ENCODE results near the gene ATP6V0A1. TPM values are rescaled to one million over a fixed set of nuclear protein-coding genes. Genes with fewer than 3 reads are reported as not detected.

The ATP6V0A1 gene
- total RNA-seq, 2 experiments from 2014 or later, result 3.4 to 5.6 TPM

DNA sequence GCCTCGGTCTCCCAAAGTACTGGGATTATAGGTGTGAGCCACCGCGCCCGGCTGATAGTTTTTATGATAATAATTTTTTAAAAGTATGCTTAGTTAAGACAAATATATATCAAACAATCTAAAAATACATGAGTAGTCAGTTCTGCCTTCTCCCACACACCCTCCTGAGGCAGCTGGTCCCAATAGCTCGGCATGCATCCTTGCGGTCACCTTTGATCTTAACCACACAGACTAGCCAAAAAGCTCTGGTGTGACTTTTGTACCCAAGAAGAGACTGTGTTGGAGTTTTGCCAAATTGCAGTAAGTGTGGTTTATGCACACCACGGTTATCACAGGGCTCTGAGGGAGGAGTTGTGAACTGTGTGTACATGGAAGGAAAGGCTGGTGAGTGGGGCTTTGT lies 25.6 kb downstream of the ATP6V0A1 start:
- peak; percentile 83 for DNase-seq
- Mint-ChIP-seq H3K27me3 (no peaks in the 10 kb centered on the region), H3K9me3 (no peaks in the 10 kb centered on the region), H3K36me3 (peaks cover 4% of the 10 kb centered on the region), H3K27ac (peak overlapping the region; percentile 72), H3K4me3 (peak overlapping the region; percentile 44), H3K4me1 (peaks cover 23% of the 10 kb centered on the region)

- Mint-ChIP-seq H3K27ac (no peak overlapping the region), H3K27me3 (no peaks in the 10 kb centered on the region), H3K4me3 (no peak overlapping the region), H3K9me3 (no peaks in the 10 kb centered on the region), H3K4me1 (peaks cover 20% of the 10 kb centered on the region), H3K36me3 (peaks cover 7% of the 10 kb centered on the region)
- no peak for DNase-seq
Observed at GRCh38 chr17:42485680-42486079, 27.0 kb downstream of the ATP6V0A1 start.

GRCh38 chr17:42488032-42488431 lies 29.4 kb downstream of the ATP6V0A1 start:
- Mint-ChIP-seq H3K36me3 (peaks cover 7% of the 10 kb centered on the region), H3K27ac (no peak overlapping the region), H3K27me3 (no peaks in the 10 kb centered on the region), H3K4me1 (peaks cover 20% of the 10 kb centered on the region), H3K9me3 (no peaks in the 10 kb centered on the region), H3K4me3 (no peak overlapping the region)
- DNase-seq, result no peak

DNA sequence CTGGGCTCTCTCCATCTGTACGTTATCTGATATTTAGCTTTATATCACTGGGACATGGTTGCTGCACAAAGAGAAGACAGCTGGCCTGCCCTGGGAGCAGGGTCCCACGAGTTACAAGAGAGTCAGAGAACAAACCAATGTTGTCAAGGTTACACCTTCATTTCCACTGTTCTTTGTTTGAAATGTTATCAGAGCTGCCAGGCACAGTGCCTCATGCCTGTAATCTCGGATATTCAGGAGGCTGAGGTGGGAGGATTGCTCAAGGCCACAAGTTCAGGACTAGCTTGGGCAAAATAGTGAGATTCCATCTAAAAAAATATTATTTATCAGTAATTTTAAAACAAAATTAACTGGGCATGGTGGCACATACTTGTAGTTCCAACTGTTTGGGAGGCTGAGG lies 34.6 kb downstream of the ATP6V0A1 start:
- no peak for DNase-seq
- H3K4me1 Mint-ChIP-seq, result peaks cover 5% of the 10 kb centered on the region
- H3K4me3 Mint-ChIP-seq, result no peak overlapping the region
- H3K36me3 Mint-ChIP-seq, result peaks cover 10% of the 10 kb centered on the region
- H3K27me3 Mint-ChIP-seq, result no peaks in the 10 kb centered on the region
- H3K9me3 Mint-ChIP-seq, result no peaks in the 10 kb centered on the region
- no peak overlapping the region for H3K27ac Mint-ChIP-seq

DNA sequence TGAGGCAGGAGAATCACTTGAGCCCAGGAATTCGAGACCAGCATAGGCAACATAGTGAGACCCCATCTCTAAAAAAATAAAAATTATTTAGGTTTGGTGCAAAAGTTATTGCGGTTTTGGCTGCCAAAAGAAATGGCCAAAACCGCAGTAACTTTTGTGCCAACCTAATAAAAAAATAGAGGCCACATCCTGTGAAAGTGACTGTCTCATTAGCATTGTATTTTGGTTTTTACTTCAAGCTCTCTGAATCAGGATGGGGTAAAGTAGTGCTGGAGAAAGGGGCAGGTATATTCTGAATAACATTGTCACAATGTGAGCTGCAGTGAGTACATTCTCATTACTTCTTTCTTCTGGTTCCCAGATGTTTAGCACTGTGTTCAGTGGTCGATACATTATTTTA lies 36.0 kb downstream of the ATP6V0A1 start:
- Mint-ChIP-seq H3K36me3 (peaks cover 9% of the 10 kb centered on the region), H3K27me3 (no peaks in the 10 kb centered on the region), H3K27ac (no peak overlapping the region), H3K4me3 (no peak overlapping the region), H3K9me3 (no peaks in the 10 kb centered on the region), H3K4me1 (peaks cover 5% of the 10 kb centered on the region)
- DNase-seq, result no peak

DNA sequence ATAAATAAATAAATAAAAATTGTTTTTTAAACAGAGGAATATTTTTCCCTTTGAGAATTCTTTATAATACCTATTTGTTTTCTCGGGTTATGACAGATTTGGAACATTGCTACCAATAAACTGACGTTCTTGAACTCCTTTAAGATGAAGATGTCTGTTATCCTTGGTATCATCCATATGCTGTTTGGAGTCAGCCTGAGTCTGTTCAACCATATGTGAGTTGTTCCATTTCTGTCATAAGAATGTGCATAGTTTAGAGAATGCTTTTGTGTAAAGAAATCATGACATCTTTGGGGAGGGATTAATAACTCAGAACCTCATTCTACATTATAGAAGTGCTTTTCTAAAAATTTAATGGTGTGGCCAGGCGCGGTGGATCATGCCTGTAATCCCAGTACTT lies 40.1 kb downstream of the ATP6V0A1 start:
- Mint-ChIP-seq H3K9me3 (no peaks in the 10 kb centered on the region), H3K4me1 (peaks cover 7% of the 10 kb centered on the region), H3K36me3 (peaks cover 7% of the 10 kb centered on the region), H3K27ac (no peak overlapping the region), H3K27me3 (no peaks in the 10 kb centered on the region), H3K4me3 (no peak overlapping the region)
- DNase-seq, result no peak

DNA sequence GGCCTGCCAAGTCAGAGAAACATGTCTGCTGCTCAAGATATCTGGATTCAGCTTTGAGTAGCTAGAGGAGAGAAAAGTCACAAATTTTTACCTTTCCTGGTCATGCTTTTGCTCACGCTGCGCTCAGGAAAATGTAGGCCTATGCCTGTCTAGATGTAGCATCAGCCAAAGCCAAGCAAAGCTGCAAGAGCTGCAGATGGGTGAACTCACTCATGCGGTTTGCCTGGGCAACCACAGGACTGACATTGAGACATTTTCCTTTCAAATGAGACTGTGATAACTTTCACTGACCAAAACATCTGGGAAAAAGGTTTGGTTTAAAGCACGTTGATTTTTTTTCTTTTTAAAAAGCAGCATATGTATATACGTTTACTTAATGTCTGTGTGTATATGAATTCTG lies 43.4 kb downstream of the ATP6V0A1 start:
- no peak overlapping the region for H3K27ac Mint-ChIP-seq
- H3K4me3 Mint-ChIP-seq, result no peak overlapping the region
- H3K36me3 Mint-ChIP-seq, result no peaks in the 10 kb centered on the region
- no peaks in the 10 kb centered on the region for H3K9me3 Mint-ChIP-seq
- peaks cover 2% of the 10 kb centered on the region for H3K4me1 Mint-ChIP-seq
- no peak for DNase-seq
- no peaks in the 10 kb centered on the region for H3K27me3 Mint-ChIP-seq

DNA sequence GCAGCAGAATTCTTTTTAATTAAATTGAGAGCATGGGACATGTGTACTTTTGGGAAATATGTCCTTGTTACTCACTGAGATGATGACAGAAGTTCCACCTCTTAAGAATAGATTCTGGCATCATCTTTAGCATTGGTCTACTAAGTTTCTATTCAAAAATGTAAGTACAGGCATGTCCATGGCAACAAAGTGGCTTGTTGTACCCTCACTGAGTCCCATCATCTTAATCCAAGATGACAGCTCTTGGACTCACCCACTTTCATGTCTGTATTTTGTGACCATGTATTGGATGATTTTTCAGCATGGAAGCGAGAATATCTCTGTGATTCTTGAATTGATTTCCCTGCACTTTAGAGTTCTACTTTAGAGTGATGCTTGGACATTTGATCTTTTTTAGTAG lies 44.2 kb downstream of the ATP6V0A1 start:
- Mint-ChIP-seq H3K36me3 (no peaks in the 10 kb centered on the region), H3K27ac (no peak overlapping the region), H3K4me1 (peaks cover 2% of the 10 kb centered on the region)

GRCh38 chr17:42507671-42508070 lies 49.0 kb downstream of the ATP6V0A1 start:
- Mint-ChIP-seq H3K36me3 (no peaks in the 10 kb centered on the region), H3K27ac (no peak overlapping the region), H3K27me3 (no peaks in the 10 kb centered on the region)

More for the DNA sequence above, 44.2 kb downstream of the ATP6V0A1 start:
- no peaks in the 10 kb centered on the region for H3K27me3 Mint-ChIP-seq
- H3K9me3 Mint-ChIP-seq, result no peaks in the 10 kb centered on the region
- no peak overlapping the region for H3K4me3 Mint-ChIP-seq
- DNase-seq, result no peak

GRCh38 chr17:42508426-42509165 lies 49.9 kb downstream of the ATP6V0A1 start:
- no peaks in the 10 kb centered on the region for H3K9me3 Mint-ChIP-seq
- H3K4me3 Mint-ChIP-seq, result no peak overlapping the region
- H3K36me3 Mint-ChIP-seq, result no peaks in the 10 kb centered on the region
- DNase-seq, result no peak
- H3K27ac Mint-ChIP-seq, result no peak overlapping the region
- no peaks in the 10 kb centered on the region for H3K27me3 Mint-ChIP-seq
- H3K4me1 Mint-ChIP-seq, result no peaks in the 10 kb centered on the region

More at GRCh38 chr17:42507671-42508070, 49.0 kb downstream of the ATP6V0A1 start:
- no peak for DNase-seq
- Mint-ChIP-seq H3K9me3 (no peaks in the 10 kb centered on the region), H3K4me3 (no peak overlapping the region), H3K4me1 (peaks cover 2% of the 10 kb centered on the region)

DNA sequence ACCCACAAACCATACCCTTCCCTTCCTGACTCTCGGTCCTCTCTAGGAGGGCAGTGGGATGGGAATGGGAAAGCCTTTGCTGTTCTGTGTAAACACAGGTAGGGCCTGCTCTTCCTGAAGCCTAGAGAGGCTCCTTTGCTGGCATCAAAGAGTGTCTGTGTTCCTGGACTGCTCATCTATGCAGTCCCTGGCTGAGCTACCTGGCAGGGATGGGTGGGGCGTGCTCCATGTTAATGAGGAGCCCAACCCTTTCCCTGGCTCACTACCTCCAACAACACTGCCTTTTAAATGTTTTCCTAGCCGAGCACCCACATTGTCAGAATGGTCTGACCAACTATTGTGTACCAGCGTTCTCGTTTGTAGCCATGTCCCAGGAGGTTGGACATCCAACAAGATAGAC lies 50.7 kb downstream of the ATP6V0A1 start:
- no peak for DNase-seq
- Mint-ChIP-seq H3K36me3 (no peaks in the 10 kb centered on the region), H3K27me3 (no peaks in the 10 kb centered on the region), H3K4me1 (no peaks in the 10 kb centered on the region), H3K27ac (no peak overlapping the region), H3K9me3 (no peaks in the 10 kb centered on the region), H3K4me3 (no peak overlapping the region)

DNA sequence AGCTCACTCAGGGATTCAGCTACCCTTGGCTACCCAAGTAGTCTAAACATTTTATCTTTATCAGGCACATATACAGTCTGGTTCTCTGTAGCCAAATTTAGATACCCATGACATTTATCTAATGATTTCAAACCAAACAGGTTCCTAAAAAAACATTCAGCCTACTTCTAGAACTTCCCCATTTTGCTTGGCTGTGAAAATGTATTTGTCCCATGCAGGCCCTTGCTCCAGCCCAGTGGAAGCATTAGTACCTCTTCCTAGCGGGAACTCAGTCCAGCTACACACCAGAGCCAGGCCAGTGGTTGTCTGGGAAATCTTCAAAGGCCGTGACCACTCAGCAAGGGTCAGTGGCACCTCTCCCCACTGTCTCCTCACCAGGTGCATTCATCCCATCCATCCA lies 51.2 kb downstream of the ATP6V0A1 start:
- DNase-seq, result no peak
- H3K27me3 Mint-ChIP-seq, result no peaks in the 10 kb centered on the region
- H3K9me3 Mint-ChIP-seq, result no peaks in the 10 kb centered on the region
- H3K27ac Mint-ChIP-seq, result no peak overlapping the region
- H3K4me3 Mint-ChIP-seq, result no peak overlapping the region
- no peaks in the 10 kb centered on the region for H3K36me3 Mint-ChIP-seq
- no peaks in the 10 kb centered on the region for H3K4me1 Mint-ChIP-seq

DNA sequence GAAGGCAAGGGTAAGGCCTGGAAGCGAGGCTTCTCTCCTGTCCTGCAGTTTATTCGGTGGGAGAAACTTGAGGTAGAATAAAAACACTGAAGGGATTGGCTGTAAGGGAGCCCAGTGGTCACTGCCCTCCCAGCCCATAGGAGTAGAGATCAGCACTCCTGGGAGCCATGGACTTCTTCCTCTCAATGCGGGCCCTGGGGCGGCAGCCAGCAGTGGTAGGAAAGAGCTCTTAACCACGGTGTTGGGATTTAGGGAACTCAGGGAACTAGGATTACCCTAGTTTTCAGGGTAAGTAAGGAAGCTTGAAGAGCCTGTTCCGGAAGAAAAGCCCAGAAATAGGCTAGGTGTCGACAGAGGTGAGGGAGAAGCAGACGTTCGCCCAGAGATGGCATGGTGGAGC lies 53.6 kb downstream of the ATP6V0A1 start:
- Mint-ChIP-seq H3K36me3 (no peaks in the 10 kb centered on the region), H3K9me3 (no peaks in the 10 kb centered on the region), H3K4me1 (no peaks in the 10 kb centered on the region), H3K4me3 (no peak overlapping the region), H3K27me3 (no peaks in the 10 kb centered on the region), H3K27ac (no peak overlapping the region)
- no peak for DNase-seq

DNA sequence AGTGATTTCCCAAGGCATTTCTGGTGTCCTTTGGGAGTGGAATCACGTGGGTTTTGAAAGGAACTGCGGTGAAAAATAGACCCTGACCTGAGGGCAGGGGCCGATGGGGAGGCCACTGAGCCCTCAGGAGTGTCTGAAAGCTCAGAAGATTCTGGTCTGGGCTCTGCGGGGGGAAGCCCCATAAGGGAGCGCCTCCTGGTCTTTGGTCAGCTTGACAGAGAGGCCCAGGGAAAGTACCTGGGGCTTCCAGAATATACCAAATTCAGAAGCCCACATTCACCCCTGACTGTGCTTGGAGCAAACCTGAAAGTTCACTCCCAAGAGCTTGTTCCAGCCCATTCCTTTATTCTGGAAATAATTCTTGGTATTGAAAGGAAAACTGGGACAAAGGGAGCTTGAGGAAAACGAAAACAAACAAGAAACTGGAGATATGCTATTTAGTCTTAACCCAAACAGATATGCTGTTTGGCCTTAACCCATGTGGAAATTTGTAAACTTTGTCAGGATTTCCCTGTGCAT lies 54.1 kb downstream of the ATP6V0A1 start:
- Mint-ChIP-seq H3K27ac (no peak overlapping the region), H3K36me3 (no peaks in the 10 kb centered on the region), H3K9me3 (no peaks in the 10 kb centered on the region), H3K4me3 (no peak overlapping the region), H3K4me1 (peaks cover 4% of the 10 kb centered on the region), H3K27me3 (no peaks in the 10 kb centered on the region)
- no peak for DNase-seq

GRCh38 chr17:42513686-42514085 lies 55.0 kb downstream of the ATP6V0A1 start:
- H3K36me3 Mint-ChIP-seq, result no peaks in the 10 kb centered on the region

GRCh38 chr17:42514279-42514678 lies 55.6 kb downstream of the ATP6V0A1 start:
- Mint-ChIP-seq H3K4me3 (no peak overlapping the region), H3K9me3 (no peaks in the 10 kb centered on the region), H3K27ac (no peak overlapping the region), H3K4me1 (peaks cover 4% of the 10 kb centered on the region), H3K36me3 (no peaks in the 10 kb centered on the region), H3K27me3 (no peaks in the 10 kb centered on the region)
- no peak for DNase-seq

More at GRCh38 chr17:42513686-42514085, 55.0 kb downstream of the ATP6V0A1 start:
- Mint-ChIP-seq H3K27ac (no peak overlapping the region), H3K4me1 (peaks cover 4% of the 10 kb centered on the region), H3K9me3 (no peaks in the 10 kb centered on the region), H3K27me3 (no peaks in the 10 kb centered on the region), H3K4me3 (no peak overlapping the region)
- DNase-seq, result no peak
